Measurements from ENCODE around the gene RBM23.

The RBM23 gene

GRCh38 chr14:22878271-22879246, 40.4 kb downstream of the RBM23 start:
- no peak for DNase-seq (ENCODE audit: extremely low read depth, low read depth)
- no peak for TF ChIP-seq CTCF (IDR thresholded peaks at IDR 0.05; ENCODE audit: low read depth, low read length)

- TF ChIP-seq CTCF (IDR thresholded peaks at IDR 0.05; ENCODE audit: low read depth, low read length): no peak
- no peak for DNase-seq (ENCODE audit: extremely low read depth, low read depth)
Observed at GRCh38 chr14:22877000-22877501, 41.9 kb downstream of the RBM23 start.

- no peak for DNase-seq (ENCODE audit: extremely low read depth, low read depth)
- no peak for TF ChIP-seq CTCF (IDR thresholded peaks at IDR 0.05; ENCODE audit: low read depth, low read length)
Observed at GRCh38 chr14:22875748-22876319, 43.1 kb downstream of the RBM23 start.

GRCh38 chr14:22875003-22875747, 43.8 kb downstream of the RBM23 start:
- TF ChIP-seq CTCF (IDR thresholded peaks at IDR 0.05; ENCODE audit: low read depth, low read length): no peak
- DNase-seq (ENCODE audit: extremely low read depth, low read depth): no peak

GRCh38 chr14:22872833-22873520, 46.0 kb downstream of the RBM23 start:
- no peak for DNase-seq (ENCODE audit: extremely low read depth, low read depth)
- no peak for TF ChIP-seq CTCF (IDR thresholded peaks at IDR 0.05; ENCODE audit: low read depth, low read length)

- DNase-seq (ENCODE audit: extremely low read depth, low read depth): peak; percentile 64
- TF ChIP-seq CTCF (IDR thresholded peaks at IDR 0.05; ENCODE audit: low read depth, low read length): peak; percentile 97
Observed at GRCh38 chr14:22872033-22872832, 46.7 kb downstream of the RBM23 start.
